Measurements from ENCODE around the gene DIAPH1.

Gene DIAPH1

GRCh38 chr5:141522301-141522700, 96.5 kb downstream of the DIAPH1 start:
- DNase-seq (ENCODE audit: low read depth in 2 of 3, low spot score in 2 of 3): no peak

GRCh38 chr5:141521244-141521781, 97.5 kb downstream of the DIAPH1 start:
- no peak for DNase-seq (ENCODE audit: low read depth in 2 of 3, low spot score in 2 of 3)

GRCh38 chr5:141519605-141520565, 98.9 kb downstream of the DIAPH1 start:
- no peak for DNase-seq (ENCODE audit: low read depth in 2 of 3, low spot score in 2 of 3)

- DNase-seq (ENCODE audit: low read depth in 2 of 3, low spot score in 2 of 3): no peak
These were observed 100.2 kb downstream of the DIAPH1 start for GRCh38 chr5:141518618-141519015.

DNA sequence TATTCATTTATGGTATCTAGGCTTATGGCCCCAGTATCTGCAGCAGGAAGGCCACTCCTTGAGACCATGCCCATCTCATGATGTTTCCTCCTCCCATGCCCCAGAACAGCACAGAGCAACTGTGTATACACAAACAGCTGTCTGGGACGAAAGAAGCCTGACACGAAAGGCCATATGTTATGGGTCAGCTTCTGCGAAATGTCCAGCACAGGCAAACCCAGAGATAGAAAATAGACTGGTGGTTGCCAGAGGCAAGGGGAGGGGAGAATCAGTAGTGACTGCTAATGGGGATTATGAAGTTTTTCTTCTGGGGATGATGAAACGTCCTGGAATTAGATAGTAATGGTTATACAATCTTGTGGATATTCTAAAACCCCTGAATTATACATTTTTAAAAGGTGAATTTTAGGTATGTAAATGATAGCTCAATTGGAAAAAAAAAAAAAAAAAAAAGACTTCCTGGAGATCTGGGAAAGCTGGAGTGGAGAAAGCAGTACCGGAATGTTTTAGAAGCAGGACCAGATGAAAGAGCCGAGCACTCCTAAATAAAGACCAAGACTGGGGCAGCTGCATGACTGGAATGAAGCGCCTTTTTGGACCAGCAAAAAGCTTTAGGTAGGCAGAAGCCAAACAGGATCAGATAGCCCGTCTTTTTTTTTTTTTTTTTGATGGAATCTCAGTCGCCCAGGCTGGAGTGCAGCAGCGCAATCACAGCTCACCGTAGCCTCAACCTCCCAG, 100.8 kb downstream of the DIAPH1 start:
- no peak for DNase-seq (ENCODE audit: low read depth in 2 of 3, low spot score in 2 of 3)

GRCh38 chr5:141517312-141517711, 101.5 kb downstream of the DIAPH1 start:
- DNase-seq (ENCODE audit: low read depth in 2 of 3, low spot score in 2 of 3): no peak

- no peak for DNase-seq (ENCODE audit: low read depth in 2 of 3, low spot score in 2 of 3)
These were observed 102.2 kb downstream of the DIAPH1 start for GRCh38 chr5:141516672-141517025.

- no peak for DNase-seq (ENCODE audit: low read depth in 2 of 3, low spot score in 2 of 3)
These were observed 102.7 kb downstream of the DIAPH1 start for GRCh38 chr5:141515946-141516671.

- DNase-seq (ENCODE audit: low read depth in 2 of 3, low spot score in 2 of 3): no peak
These were observed 103.7 kb downstream of the DIAPH1 start for GRCh38 chr5:141515141-141515540.

GRCh38 chr5:141514330-141515133, 104.3 kb downstream of the DIAPH1 start:
- DNase-seq (ENCODE audit: low read depth in 2 of 3, low spot score in 2 of 3): no peak

DNA sequence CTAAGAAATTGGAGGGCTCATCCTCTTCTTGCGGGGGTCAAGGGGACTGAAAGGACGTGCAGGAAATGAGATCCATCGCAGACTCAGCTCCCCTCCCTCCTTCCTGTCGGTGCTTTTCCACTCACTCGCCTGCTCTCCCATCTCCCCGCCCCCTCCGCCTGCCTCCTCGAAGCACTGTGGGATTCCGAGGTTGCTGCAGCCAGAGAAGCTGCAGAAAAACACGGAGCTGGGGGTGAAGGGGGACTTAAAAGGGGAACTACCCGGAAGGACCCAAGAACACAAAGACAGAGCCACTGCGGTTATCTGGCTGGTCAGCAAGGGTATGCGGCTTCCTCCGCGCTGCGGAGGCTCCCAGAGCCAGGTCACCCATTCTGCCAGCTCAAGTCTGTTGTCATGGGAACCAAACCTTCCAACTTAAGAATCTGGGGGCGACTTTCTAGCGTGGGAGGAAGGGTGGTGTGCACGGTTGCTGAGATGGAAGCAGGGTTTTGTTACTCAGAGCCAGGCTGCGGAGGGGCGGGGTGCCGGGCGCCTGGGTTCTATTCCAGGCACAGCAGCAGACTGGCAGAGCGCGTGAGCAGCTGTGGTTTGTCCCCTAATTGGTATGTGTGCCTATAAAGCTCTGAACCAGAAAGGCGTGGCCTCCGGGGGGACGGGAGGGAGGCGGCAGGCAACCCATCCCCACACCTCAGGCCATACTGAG, 105.0 kb downstream of the DIAPH1 start:
- DNase-seq (ENCODE audit: low read depth in 2 of 3, low spot score in 2 of 3): peak; percentile 26 to 51 (median 42)

DNA sequence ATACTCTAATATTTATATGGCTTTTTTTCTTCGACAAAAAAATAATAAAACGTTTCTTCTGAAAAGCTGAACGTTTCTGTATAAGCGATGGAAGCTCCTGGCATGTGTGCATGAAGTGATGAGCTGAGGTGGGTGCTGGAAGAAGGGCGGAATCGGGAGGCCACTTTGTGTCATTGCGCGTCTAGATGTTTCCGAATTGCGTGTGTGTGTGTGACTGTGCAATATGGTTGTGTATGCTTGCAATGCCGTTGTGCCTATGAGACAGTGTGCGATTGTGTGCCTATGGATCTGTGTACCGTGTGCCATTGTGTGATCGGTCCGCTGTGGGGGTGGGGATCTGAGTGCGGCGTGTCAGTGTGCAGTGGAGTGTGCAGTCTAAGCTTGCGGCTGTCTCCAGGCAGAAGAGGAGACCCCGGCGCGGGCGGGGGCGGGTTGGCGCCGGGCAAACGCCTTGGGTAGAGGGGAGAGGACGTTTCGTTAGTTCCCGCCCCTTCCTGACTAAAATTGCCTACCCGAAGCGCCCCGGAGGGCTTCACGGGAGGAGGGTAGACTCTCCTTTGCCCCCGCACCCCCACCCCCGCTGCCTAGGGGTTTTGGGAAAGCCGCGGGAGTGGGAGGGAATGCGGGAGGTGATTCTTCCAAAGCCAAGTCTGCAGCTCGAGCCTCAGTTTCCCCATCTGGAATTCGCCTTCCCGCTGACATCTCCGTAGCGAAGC, 105.7 kb downstream of the DIAPH1 start:
- peak in 1 of 3 experiments; percentile 11 for DNase-seq (ENCODE audit: low read depth in 2 of 3, low spot score in 2 of 3)

- DNase-seq (ENCODE audit: low read depth in 2 of 3, low spot score in 2 of 3): peak; percentile 47 to 91 (median 91)
These were observed 106.3 kb downstream of the DIAPH1 start for GRCh38 chr5:141512390-141512910.

DNA sequence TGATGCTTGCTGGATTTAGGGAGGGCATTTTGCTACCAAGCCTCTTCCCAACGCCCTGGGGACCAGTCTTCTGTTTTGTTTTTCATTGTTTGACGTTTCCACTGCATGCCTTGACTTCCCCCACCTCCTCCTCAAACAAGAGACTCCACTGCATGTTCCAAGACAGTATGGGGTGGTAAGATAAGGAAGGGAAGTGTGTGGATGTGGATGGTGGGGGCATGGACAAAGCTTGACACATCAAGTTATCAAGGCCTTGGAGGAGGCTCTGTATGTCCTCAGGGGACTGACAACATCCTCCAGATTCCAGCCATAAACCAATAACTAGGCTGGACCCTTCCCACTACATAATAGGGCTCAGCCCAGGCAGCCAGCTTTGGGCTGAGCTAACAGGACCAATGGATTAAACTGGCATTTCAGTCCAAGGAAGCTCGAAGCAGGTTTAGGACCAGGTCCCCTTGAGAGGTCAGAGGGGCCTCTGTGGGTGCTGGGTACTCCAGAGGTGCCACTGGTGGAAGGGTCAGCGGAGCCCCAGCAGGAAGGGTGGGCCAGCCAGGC, 107.0 kb downstream of the DIAPH1 start:
- no peak for DNase-seq (ENCODE audit: low read depth in 2 of 3, low spot score in 2 of 3)

DNA sequence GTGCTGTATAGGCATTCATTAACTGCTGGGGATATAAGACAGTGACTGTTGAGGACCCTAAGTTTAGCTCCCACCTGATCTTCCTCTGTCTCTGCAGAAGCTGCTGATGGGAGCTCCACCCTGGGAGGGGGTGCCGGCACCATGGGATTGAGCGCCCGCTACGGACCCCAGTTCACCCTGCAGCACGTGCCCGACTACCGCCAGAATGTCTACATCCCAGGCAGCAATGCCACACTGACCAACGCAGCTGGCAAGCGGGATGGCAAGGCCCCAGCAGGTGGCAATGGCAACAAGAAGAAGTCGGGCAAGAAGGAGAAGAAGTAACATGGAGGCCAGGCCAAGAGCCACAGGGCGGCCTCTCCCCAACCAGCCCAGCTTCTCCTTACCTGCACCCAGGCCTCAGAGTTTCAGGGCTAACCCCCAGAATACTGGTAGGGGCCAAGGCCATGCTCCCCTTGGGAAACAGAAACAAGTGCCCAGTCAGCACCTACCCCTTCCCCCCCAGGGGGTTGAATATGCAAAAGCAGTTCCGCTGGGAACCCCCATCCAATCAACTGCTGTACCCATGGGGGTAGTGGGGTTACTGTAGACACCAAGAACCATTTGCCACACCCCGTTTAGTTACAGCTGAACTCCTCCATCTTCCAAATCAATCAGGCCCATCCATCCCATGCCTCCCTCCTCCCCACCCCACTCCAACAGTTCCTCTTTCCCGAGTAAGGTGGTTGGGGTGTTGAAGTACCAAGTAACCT, 107.8 kb downstream of the DIAPH1 start:
- no peak for DNase-seq (ENCODE audit: low read depth in 2 of 3, low spot score in 2 of 3)

- DNase-seq (ENCODE audit: low read depth in 2 of 3, low spot score in 2 of 3): no peak
These were observed 108.6 kb downstream of the DIAPH1 start for GRCh38 chr5:141510160-141510559.

- DNase-seq (ENCODE audit: low read depth in 2 of 3, low spot score in 2 of 3): no peak
These were observed 109.8 kb downstream of the DIAPH1 start for GRCh38 chr5:141508798-141509611.
